Measurements from ENCODE around the gene RASSF10.

RASSF10 gene

DNA sequence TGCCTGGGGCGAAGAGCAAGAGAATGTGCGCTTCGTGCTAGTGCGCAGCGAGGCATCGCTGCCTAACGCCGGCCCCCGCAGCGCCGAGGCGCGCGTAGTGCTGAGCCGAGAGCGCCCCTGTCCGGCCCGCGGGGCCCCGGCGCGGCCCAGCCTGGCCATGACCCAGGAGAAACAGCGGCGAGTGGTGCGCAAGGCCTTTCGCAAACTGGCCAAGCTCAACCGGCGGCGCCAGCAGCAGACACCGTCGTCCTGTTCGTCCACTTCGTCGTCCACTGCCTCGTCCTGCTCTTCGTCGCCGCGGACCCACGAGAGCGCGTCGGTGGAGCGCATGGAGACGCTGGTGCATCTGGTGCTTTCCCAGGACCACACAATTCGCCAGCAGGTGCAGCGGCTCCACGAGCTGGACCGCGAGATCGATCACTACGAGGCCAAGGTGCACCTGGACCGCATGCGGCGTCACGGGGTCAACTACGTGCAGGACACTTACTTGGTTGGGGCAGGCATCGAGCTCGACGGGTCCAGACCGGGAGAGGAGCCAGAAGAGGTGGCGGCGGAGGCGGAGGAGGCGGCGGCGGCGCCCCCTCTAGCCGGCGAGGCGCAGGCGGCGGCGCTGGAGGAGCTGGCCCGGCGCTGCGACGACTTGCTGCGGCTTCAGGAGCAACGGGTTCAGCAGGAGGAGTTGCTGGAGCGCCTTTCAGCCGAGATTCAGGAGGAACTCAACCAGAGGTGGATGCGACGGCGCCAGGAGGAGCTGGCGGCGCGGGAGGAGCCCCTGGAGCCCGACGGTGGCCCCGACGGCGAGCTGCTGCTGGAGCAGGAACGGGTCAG lies 1.0 kb downstream of the RASSF10 start:
- TF ChIP-seq, protein P1, sequence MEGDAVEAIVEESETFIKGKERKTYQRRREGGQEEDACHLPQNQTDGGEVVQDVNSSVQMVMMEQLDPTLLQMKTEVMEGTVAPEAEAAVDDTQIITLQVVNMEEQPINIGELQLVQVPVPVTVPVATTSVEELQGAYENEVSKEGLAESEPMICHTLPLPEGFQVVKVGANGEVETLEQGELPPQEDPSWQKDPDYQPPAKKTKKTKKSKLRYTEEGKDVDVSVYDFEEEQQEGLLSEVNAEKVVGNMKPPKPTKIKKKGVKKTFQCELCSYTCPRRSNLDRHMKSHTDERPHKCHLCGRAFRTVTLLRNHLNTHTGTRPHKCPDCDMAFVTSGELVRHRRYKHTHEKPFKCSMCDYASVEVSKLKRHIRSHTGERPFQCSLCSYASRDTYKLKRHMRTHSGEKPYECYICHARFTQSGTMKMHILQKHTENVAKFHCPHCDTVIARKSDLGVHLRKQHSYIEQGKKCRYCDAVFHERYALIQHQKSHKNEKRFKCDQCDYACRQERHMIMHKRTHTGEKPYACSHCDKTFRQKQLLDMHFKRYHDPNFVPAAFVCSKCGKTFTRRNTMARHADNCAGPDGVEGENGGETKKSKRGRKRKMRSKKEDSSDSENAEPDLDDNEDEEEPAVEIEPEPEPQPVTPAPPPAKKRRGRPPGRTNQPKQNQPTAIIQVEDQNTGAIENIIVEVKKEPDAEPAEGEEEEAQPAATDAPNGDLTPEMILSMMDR (IDR thresholded peaks at IDR 0.05; ENCODE audit: borderline replicate concordance, insufficient read depth, low read depth, low read length): no peak
- no peak overlapping the region for H3K4me3 ChIP-seq (ENCODE audit: low read depth, low read length)

- TF ChIP-seq, protein P1 (IDR thresholded peaks at IDR 0.05; ENCODE audit: borderline replicate concordance, insufficient read depth, low read depth, low read length): no peak
- H3K4me3 ChIP-seq (ENCODE audit: low read depth, low read length): no peak overlapping the region
Observed at GRCh38 chr11:13010749-13011465, 1.8 kb downstream of the RASSF10 start.

- TF ChIP-seq, protein P1 (IDR thresholded peaks at IDR 0.05; ENCODE audit: borderline replicate concordance, insufficient read depth, low read depth, low read length): no peak
- H3K4me3 ChIP-seq (ENCODE audit: low read depth, low read length): no peak overlapping the region
Observed at GRCh38 chr11:13011466-13012055, 2.4 kb downstream of the RASSF10 start.

GRCh38 chr11:13012056-13012661 lies 3.0 kb downstream of the RASSF10 start:
- H3K4me3 ChIP-seq (ENCODE audit: low read depth, low read length): no peak overlapping the region
- TF ChIP-seq, protein P1 (IDR thresholded peaks at IDR 0.05; ENCODE audit: borderline replicate concordance, insufficient read depth, low read depth, low read length): no peak

DNA sequence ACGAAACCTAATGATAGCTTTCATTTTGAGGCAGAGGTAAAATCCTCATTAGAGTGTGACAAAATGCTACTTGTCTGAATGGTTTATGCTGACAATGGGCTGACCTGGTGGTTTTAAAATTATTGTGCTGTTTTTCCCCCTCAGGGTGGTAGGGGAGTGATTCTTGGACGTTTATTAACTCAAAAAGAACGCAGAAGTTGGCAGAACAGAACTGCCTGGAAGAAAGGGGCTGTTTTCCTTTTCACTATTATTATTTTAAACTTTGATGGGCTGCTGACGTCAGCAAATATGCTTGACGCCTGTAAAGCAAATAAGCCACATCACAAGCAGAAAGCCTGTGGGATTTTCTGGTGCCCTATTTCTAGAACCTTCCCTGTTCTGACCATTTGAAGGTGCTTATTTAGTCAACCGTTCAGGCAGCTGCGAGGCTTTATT lies 4.0 kb downstream of the RASSF10 start:
- TF ChIP-seq, protein P1 (IDR thresholded peaks at IDR 0.05; ENCODE audit: borderline replicate concordance, insufficient read depth, low read depth, low read length): no peak
- H3K4me3 ChIP-seq (ENCODE audit: low read depth, low read length): no peak overlapping the region

GRCh38 chr11:13015753-13016152 lies 6.6 kb downstream of the RASSF10 start:
- no peak overlapping the region for H3K4me3 ChIP-seq (ENCODE audit: low read depth, low read length)
- TF ChIP-seq, protein P1 (IDR thresholded peaks at IDR 0.05; ENCODE audit: borderline replicate concordance, insufficient read depth, low read depth, low read length): no peak
